ENCODE data around the gene DTNBP1. TPM values are rescaled to one million over a fixed set of nuclear protein-coding genes. Genes with fewer than 3 reads are reported as not detected.
"Not testable (repeated sequence)": the region's sequence is repeated elsewhere in the genome, so short reads cannot be mapped to it uniquely, and the experiment has no call there.

Gene DTNBP1
- total and polyA plus RNA-seq, 2 experiments from 2014 or later: 0.32 to 15.8 TPM

DNA sequence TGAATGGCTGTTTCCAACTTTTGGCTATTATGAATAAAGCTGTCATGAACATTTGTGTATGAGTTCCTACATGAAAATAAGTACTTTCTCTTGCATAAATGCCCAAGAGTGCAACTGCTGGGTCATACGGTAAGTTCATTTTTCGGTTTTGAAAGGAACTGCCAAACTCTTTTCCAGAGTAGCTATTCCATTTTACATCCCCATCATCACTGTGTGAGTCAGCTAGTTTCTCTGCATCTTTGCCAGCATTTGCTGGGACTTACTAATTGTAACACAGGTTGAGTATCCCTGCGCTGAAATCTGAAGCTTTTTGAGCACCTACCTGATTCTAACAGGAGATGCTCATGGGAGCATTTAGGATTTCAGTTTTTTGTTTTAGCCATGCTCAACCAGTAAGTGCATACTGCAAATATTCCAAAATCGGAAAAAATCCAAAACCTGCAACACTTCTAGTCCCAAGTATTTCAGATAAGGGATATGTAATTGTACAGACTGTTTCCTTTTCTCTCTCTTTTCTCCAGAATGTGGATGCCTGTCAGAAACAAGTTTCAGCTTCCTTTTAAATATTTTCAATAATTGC, 118.4 kb downstream of the DTNBP1 start:
- TF ChIP-seq EZH2phosphoT487 (IDR thresholded peaks at IDR 0.05; ENCODE audit: insufficient read depth, low read depth) (no peak), EZH2 (IDR thresholded peaks at IDR 0.05; ENCODE audit: insufficient read depth, poor library complexity, severe bottlenecking) (no peak)
- Histone ChIP-seq H3K9me3 (ENCODE audit: low read depth) (no peaks in the 10 kb centered on the region), H3K27ac (no peak overlapping the region), H3K4me1 (ENCODE audit: insufficient read depth) (no peaks in the 10 kb centered on the region), H3K9me2 (ENCODE audit: insufficient read depth) (no peaks in the 10 kb centered on the region), H4K20me1 (ENCODE audit: insufficient read depth) (no peaks in the 10 kb centered on the region), H3F3A (ENCODE audit: insufficient read depth) (no peaks in the 10 kb centered on the region), H3K4me3 (no peak overlapping the region), H3K36me3 (ENCODE audit: low read depth) (no peaks in the 10 kb centered on the region), H3K4me2 (ENCODE audit: unreplicated experiment) (no peak overlapping the region), H3K27me3 (replicated peaks; ENCODE audit: insufficient read depth) (no peaks in the 10 kb centered on the region), H3K79me2 (ENCODE audit: insufficient read depth) (no peaks in the 10 kb centered on the region), H2AFZ (no peak overlapping the region), H3K9ac (no peak overlapping the region)
- peak; percentile 51 for DNase-seq
- 70 to 79% methylated on average over 4 of the region's 4 CpGs for WGBS, 2 experiments (ENCODE audit: low coverage in 1 of 2, low lambda C conversion rate in 2 of 2, missing lambda C conversion rate in 2 of 2)
- in situ Hi-C loops (cut with MboI): no loop called here

DNA sequence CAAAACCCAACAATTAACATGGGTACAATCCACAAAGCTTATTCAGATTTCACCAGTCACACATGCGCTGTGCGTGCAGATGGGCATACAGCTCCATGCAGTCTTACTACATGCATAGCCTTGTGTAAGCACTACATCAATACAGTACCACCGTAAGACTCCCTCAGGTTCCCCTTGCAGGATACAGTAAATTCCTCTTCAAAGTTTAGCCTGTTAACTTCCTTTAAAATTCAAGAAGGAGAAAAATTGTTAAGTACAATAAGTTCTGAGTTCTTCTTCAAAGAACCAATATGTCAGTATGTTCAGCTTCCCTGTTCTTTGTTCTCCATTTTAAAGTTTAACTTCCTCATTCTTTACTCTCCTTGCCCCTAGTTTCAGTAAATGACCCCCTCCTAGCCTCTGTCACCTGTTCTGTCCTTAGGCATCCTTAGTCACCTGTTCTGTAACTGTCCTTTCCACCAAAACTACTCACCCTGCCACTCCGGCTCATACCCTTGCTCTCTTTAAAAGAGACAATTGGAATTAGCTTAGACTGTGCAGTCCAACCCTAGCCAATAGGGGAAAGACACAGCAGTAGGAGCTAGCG, 119.4 kb downstream of the DTNBP1 start:
- in situ Hi-C loops (cut with MboI); H3K9me2 ChIP-seq (ENCODE audit: insufficient read depth); H3K4me3 ChIP-seq; H3K9ac ChIP-seq; H3K4me2 ChIP-seq (ENCODE audit: unreplicated experiment); H4K20me1 ChIP-seq (ENCODE audit: insufficient read depth); H3K4me1 ChIP-seq (ENCODE audit: insufficient read depth); H3K9me3 ChIP-seq (ENCODE audit: low read depth); H3K27me3 ChIP-seq (replicated peaks; ENCODE audit: insufficient read depth); H3K36me3 ChIP-seq (ENCODE audit: low read depth); H3F3A ChIP-seq (ENCODE audit: insufficient read depth); H3K79me2 ChIP-seq (ENCODE audit: insufficient read depth); H3K27ac ChIP-seq; H2AFZ ChIP-seq; DNase-seq: not testable (repeated sequence)
- WGBS, 2 experiments (ENCODE audit: low coverage in 1 of 2, low lambda C conversion rate in 2 of 2, missing lambda C conversion rate in 2 of 2): 97 to 99% methylated on average over 5 of the region's 5 CpGs

DNA sequence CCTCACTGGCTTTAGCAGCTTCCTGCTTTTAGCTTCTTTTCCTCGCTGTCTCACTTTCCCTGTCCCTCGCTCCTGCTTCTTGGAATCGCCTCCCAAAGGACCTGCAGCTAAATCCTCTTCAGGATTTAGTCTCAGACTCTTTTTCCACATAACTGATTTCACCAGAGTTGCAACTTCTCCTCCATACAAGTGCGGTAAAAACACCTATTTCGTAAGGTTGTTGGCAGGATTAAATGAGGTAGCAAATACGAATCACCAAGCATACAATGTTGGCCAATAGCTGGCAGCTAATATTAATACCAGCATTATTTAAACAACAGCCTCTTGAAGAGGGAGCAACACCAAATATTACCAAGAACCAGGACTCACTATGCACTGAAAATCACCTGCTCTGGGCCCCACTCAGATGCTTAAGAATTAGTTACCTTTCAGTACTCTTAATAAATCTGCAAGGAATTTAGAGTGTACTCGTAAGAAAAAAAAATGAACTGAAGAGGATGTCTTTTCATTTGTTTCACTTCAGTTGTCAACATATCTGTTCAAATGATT, 123.0 kb downstream of the DTNBP1 start:
- H3K9me3 ChIP-seq (ENCODE audit: low read depth): no peaks in the 10 kb centered on the region
- WGBS, 2 experiments (ENCODE audit: low coverage in 1 of 2, low lambda C conversion rate in 2 of 2, missing lambda C conversion rate in 2 of 2): 94 to 96% methylated on average over 7 of the region's 7 CpGs
- H3K36me3 ChIP-seq (ENCODE audit: low read depth): no peaks in the 10 kb centered on the region
- no peak for TF ChIP-seq EZH2phosphoT487 (IDR thresholded peaks at IDR 0.05; ENCODE audit: insufficient read depth, low read depth)
- TF ChIP-seq EZH2 (IDR thresholded peaks at IDR 0.05; ENCODE audit: insufficient read depth, poor library complexity, severe bottlenecking): no peak
- H3K79me2 ChIP-seq (ENCODE audit: insufficient read depth): no peaks in the 10 kb centered on the region
- DNase-seq: peak; percentile 11
- no peaks in the 10 kb centered on the region for H3K9me2 ChIP-seq (ENCODE audit: insufficient read depth)
- H3K27me3 ChIP-seq (replicated peaks; ENCODE audit: insufficient read depth): no peaks in the 10 kb centered on the region
- H3K4me1 ChIP-seq (ENCODE audit: insufficient read depth): no peaks in the 10 kb centered on the region
- H3K27ac ChIP-seq: no peak overlapping the region
- no peak overlapping the region for H3K4me3 ChIP-seq
- no peaks in the 10 kb centered on the region for H3F3A ChIP-seq (ENCODE audit: insufficient read depth)
- no peak overlapping the region for H3K9ac ChIP-seq
- H2AFZ ChIP-seq: no peak overlapping the region
- no peaks in the 10 kb centered on the region for H4K20me1 ChIP-seq (ENCODE audit: insufficient read depth)
- H3K4me2 ChIP-seq (ENCODE audit: unreplicated experiment): no peak overlapping the region
- in situ Hi-C loops (cut with MboI): no loop called here

DNA sequence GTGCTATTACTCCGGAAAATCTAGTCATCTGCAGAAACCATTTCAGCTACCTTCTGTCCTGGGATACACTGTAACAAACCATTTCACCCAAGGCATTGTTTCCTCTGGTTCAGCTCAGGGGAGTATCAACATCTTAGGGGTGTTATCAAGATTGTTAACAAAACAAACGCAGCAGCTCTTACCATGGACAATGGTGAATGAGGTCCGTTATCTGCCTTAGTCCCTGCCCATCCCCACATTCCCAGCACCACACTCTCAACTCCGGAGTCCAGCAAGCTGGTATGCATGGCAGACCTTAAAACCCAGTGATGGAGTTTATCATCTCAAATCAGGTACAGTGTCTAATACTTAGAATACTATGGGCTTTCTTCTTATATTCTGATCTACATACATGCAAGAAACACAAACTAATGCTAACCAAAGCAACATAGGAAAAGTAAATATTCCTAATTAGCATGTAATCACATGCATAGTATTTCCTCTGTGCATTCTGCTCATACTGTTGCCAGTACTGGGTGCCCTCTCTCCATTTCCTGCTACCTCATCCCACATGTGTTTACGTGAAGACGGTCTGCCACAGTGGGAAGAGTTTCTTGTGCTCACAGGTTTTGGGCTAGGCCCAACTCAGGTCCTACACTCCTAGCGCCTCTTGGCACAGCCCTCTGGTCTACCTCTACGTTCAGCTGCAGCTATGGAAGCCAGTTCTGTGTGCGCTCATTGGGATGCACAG, 123.9 kb downstream of the DTNBP1 start:
- no peak overlapping the region for H2AFZ ChIP-seq
- in situ Hi-C loops (cut with MboI): no loop called here
- no peak for DNase-seq

More for the DNA sequence above, 123.9 kb downstream of the DTNBP1 start:
- H3K4me1 ChIP-seq (ENCODE audit: insufficient read depth): no peaks in the 10 kb centered on the region
- no peak for TF ChIP-seq EZH2phosphoT487 (IDR thresholded peaks at IDR 0.05; ENCODE audit: insufficient read depth, low read depth)
- no peak for TF ChIP-seq EZH2 (IDR thresholded peaks at IDR 0.05; ENCODE audit: insufficient read depth, poor library complexity, severe bottlenecking)
- no peaks in the 10 kb centered on the region for H3F3A ChIP-seq (ENCODE audit: insufficient read depth)
- H3K4me3 ChIP-seq: no peak overlapping the region
- H3K9ac ChIP-seq: no peak overlapping the region
- H3K27me3 ChIP-seq (replicated peaks; ENCODE audit: insufficient read depth): no peaks in the 10 kb centered on the region
- no peaks in the 10 kb centered on the region for H3K79me2 ChIP-seq (ENCODE audit: insufficient read depth)
- no peak overlapping the region for H3K27ac ChIP-seq
- H4K20me1 ChIP-seq (ENCODE audit: insufficient read depth): no peaks in the 10 kb centered on the region
- H3K36me3 ChIP-seq (ENCODE audit: low read depth): no peaks in the 10 kb centered on the region
- no peaks in the 10 kb centered on the region for H3K9me2 ChIP-seq (ENCODE audit: insufficient read depth)
- 93 to 97% methylated on average over 9 of the region's 9 CpGs for WGBS, 2 experiments (ENCODE audit: low coverage in 1 of 2, low lambda C conversion rate in 2 of 2, missing lambda C conversion rate in 2 of 2)
- H3K4me2 ChIP-seq (ENCODE audit: unreplicated experiment): no peak overlapping the region
- no peaks in the 10 kb centered on the region for H3K9me3 ChIP-seq (ENCODE audit: low read depth)

Measured in GM23248 (cell line).